ENCODE measurements around the gene PLEKHA1. TPM values are rescaled to one million over a fixed set of nuclear protein-coding genes. Genes with fewer than 3 reads are reported as not detected.
A peak's percentile ranks its signal among the peaks of the same experiment; 100 is the strongest.

PLEKHA1 gene
- total and polyA plus RNA-seq, 12 donors, result 8.3 to 22.3 (median 13.1) TPM

DNA sequence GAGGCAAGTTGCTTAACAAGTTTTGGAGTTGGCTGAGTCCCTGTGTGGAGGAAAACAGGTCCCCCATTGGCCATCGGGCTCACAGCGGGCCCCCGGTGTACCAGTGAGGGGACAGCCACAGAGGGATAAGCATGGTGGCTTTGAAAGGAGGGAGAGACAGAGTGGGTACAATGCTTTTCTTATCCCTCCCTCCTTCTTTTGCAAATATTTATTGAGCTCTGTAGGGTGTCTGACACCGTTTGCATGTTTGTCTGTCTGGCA is 89.7 kb downstream of the PLEKHA1 start:
- Histone ChIP-seq H3K4me1 (replicated peaks in 1 of 2) (peaks cover 8 to 33% of the 10 kb centered on the region in 2 donors), H3K4me3 (no peak overlapping the region), H3K9me3 (replicated peaks in 1 of 3) (no peaks in the 10 kb centered on the region), H3K27ac (no peak overlapping the region), H3K27me3 (no peaks in the 10 kb centered on the region), H3K36me3 (replicated peaks in 1 of 2) (no peaks in the 10 kb centered on the region)
- 90 to 99% (median 95%) methylated on average over 4 of the region's 4 CpGs for WGBS, 4 donors
- intact Hi-C loops (cut with DNase I), result loop anchor here in 1 of 2 donors (10.0 kb wide), 1 partner anchor 91 kb away; no protein-coding TSS in a partner anchor
- TF ChIP-seq, protein P1, sequence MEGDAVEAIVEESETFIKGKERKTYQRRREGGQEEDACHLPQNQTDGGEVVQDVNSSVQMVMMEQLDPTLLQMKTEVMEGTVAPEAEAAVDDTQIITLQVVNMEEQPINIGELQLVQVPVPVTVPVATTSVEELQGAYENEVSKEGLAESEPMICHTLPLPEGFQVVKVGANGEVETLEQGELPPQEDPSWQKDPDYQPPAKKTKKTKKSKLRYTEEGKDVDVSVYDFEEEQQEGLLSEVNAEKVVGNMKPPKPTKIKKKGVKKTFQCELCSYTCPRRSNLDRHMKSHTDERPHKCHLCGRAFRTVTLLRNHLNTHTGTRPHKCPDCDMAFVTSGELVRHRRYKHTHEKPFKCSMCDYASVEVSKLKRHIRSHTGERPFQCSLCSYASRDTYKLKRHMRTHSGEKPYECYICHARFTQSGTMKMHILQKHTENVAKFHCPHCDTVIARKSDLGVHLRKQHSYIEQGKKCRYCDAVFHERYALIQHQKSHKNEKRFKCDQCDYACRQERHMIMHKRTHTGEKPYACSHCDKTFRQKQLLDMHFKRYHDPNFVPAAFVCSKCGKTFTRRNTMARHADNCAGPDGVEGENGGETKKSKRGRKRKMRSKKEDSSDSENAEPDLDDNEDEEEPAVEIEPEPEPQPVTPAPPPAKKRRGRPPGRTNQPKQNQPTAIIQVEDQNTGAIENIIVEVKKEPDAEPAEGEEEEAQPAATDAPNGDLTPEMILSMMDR (IDR thresholded peaks at IDR 0.05), result no peak
- no peak for TF ChIP-seq POLR2A (IDR thresholded peaks at IDR 0.05)
- DNase-seq, result no peak

DNA sequence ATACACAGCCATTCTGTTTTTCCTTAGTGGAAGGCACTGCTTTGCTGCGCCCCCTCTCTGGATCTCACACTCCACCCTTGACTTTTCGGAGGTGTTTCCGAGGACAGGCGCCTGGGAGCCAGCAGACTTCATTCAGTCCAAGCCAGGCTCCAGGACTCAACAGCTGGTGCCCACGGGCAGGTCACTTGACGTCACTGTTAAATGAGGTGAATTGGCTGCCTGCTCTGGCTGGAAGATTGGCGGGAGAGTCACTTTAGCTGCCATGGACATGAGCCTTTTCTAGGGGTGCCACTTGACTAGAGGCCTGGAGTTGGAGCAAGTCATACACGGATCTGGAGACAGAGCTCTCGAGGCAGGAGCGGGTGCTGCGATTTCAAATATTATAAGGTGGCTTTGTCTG is 90.1 kb downstream of the PLEKHA1 start:
- intact Hi-C loops (cut with DNase I), result loop anchor here in 1 of 2 donors (10.0 kb wide), 1 partner anchor 90 kb away; no protein-coding TSS in a partner anchor
- Histone ChIP-seq H3K36me3 (replicated peaks in 1 of 2) (no peaks in the 10 kb centered on the region), H3K27me3 (no peaks in the 10 kb centered on the region), H3K4me1 (replicated peaks in 1 of 2) (peaks cover 12 to 37% of the 10 kb centered on the region in 2 donors), H3K9me3 (replicated peaks in 1 of 3) (no peaks in the 10 kb centered on the region), H3K27ac (no peak overlapping the region), H3K4me3 (no peak overlapping the region)
- 89 to 95% (median 94%) methylated on average over 11 of the region's 11 CpGs for WGBS, 4 donors
- TF ChIP-seq POLR2A (IDR thresholded peaks at IDR 0.05), result no peak
- TF ChIP-seq, protein P1 (IDR thresholded peaks at IDR 0.05), result no peak
- DNase-seq, result peak in 1 of 7 donors; percentile 60

DNA sequence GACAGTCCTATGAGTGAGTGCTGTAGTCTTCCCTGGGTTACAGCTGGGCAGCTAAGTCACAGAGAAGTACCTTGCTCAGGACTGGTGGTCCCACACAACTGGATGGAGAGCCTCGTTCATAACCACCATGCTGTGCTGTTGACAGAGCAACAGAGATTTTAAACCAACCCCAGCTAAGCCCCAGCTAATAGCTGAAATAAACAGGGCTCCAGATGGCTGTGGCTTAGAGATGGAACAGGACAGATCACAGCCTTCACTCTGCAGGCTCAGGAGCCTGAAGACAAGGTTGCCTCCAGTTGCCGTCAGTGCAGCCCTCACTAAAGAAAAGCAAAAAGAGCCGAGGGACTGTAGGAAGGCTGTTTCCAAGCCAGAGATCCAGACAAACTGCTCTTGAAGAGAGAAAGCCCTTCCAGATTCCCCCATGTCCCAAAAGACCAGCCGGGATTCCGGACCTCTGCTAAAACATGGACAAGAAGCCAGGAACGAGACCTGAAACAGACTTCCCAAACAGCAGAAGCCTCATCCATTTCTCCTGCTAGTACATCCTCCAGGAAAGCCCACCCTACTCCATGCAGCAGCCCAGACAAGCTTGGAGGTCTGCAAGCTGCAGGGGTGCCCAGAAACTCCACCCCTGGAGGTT is 91.0 kb downstream of the PLEKHA1 start:
- Histone ChIP-seq H3K4me3 (no peak overlapping the region), H3K27ac (no peak overlapping the region), H3K27me3 (no peaks in the 10 kb centered on the region), H3K4me1 (replicated peaks in 1 of 2) (peaks cover 12 to 34% of the 10 kb centered on the region in 2 donors), H3K36me3 (replicated peaks in 1 of 2) (no peaks in the 10 kb centered on the region), H3K9me3 (replicated peaks in 1 of 3) (no peaks in the 10 kb centered on the region)
- TF ChIP-seq, protein P1 (IDR thresholded peaks at IDR 0.05), result no peak
- TF ChIP-seq POLR2A (IDR thresholded peaks at IDR 0.05), result no peak
- peak in 1 of 7 donors; percentile 46 for DNase-seq
- 77 to 93% (median 86%) methylated on average over 6 of the region's 6 CpGs for WGBS, 4 donors
- intact Hi-C loops (cut with DNase I), result loop anchor here in 1 of 2 donors (10.0 kb wide), 1 partner anchor 89 kb away; no protein-coding TSS in a partner anchor

DNA sequence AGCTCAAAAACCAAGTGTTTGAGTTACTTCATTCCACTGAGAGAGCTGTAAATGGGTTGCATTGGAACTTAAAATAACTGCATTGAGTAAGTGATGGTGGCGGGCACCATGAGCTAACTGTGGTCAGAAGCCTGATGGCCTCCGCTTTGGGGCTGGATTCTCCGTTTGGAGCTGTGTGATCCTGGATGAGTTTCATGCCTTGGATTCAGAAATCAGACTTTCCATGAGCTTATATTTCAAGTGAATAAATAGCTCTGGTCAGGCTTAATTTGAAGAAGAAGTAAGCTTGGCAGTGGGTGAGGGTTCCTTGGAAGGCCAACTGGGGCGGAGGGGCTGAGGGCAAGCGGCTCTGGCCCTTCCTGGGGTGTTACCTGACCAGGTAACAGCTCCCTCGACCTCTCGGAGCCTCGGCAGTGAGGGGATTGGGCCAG is 92.5 kb downstream of the PLEKHA1 start:
- H3K36me3 ChIP-seq (replicated peaks in 1 of 2), result no peaks in the 10 kb centered on the region
- no peak for TF ChIP-seq POLR2A (IDR thresholded peaks at IDR 0.05)
- TF ChIP-seq, protein P1 (IDR thresholded peaks at IDR 0.05), result no peak
- no peaks in the 10 kb centered on the region for H3K27me3 ChIP-seq
- 67 to 84% (median 78%) methylated on average over 8 of the region's 8 CpGs for WGBS, 4 donors
- H3K27ac ChIP-seq, result no peak overlapping the region
- DNase-seq, result peak in 1 of 7 donors; percentile 46
- no peak overlapping the region for H3K4me3 ChIP-seq
- H3K9me3 ChIP-seq (replicated peaks in 1 of 3), result no peaks in the 10 kb centered on the region
- intact Hi-C loops (cut with DNase I), result loop anchor here in 1 of 2 donors (10.0 kb wide), 1 partner anchor 88 kb away; no protein-coding TSS in a partner anchor
- H3K4me1 ChIP-seq (replicated peaks in 1 of 2), result peaks cover 7 to 29% of the 10 kb centered on the region in 2 donors

All from adrenal gland (tissue), 12 donors.